ENCODE measurements around the gene MLX.
"Not testable (repeated sequence)": the region's sequence is repeated elsewhere in the genome, so short reads cannot be mapped to it uniquely, and the experiment has no call there.

The MLX gene

GRCh38 chr17:42548070-42548837 is 18.6 kb upstream of the MLX start:
- in situ Hi-C loops (cut with HindIII; ENCODE audit: low sequenced_read_pairs), result no loop called here
- peak overlapping the region; percentile 31 for H3K4me3 ChIP-seq (ENCODE audit: low read depth, low read length)
- TF ChIP-seq CTCF (IDR thresholded peaks at IDR 0.05; ENCODE audit: low read depth, low read length), result peak; percentile 62
- peak; percentile 47 for DNase-seq (ENCODE audit: low read depth, low spot score)

GRCh38 chr17:42548993-42549755 is 17.7 kb upstream of the MLX start:
- TF ChIP-seq CTCF (IDR thresholded peaks at IDR 0.05; ENCODE audit: low read depth, low read length), result no peak
- no peak overlapping the region for H3K4me3 ChIP-seq (ENCODE audit: low read depth, low read length)
- no peak for DNase-seq (ENCODE audit: low read depth, low spot score)
- in situ Hi-C loops (cut with HindIII; ENCODE audit: low sequenced_read_pairs), result no loop called here

- H3K4me3 ChIP-seq (ENCODE audit: low read depth, low read length), result peak within 1 kb of the TSS; percentile 76
- in situ Hi-C loops (cut with HindIII; ENCODE audit: low sequenced_read_pairs); DNase-seq (ENCODE audit: low read depth, low spot score): not testable (repeated sequence)
Measured at GRCh38 chr17:42552736-42553135, 14.2 kb upstream of the MLX start, which contains the start of gene HSD17B1. Gene HSD17B1, plus strand, starts transcription at chr17:42552923. Its CDS starts 11 bp downstream, at chr17:42552934.

- in situ Hi-C loops (cut with HindIII; ENCODE audit: low sequenced_read_pairs), result no loop called here
- TF ChIP-seq CTCF (IDR thresholded peaks at IDR 0.05; ENCODE audit: low read depth, low read length), result no peak
- no peak overlapping the region for H3K4me3 ChIP-seq (ENCODE audit: low read depth, low read length)
- DNase-seq (ENCODE audit: low read depth, low spot score), result no peak
Measured at GRCh38 chr17:42553161-42553818, 13.6 kb upstream of the MLX start.

- in situ Hi-C loops (cut with HindIII; ENCODE audit: low sequenced_read_pairs), result no loop called here
- TF ChIP-seq CTCF (IDR thresholded peaks at IDR 0.05; ENCODE audit: low read depth, low read length), result no peak
- peak overlapping the region; percentile 76 for H3K4me3 ChIP-seq (ENCODE audit: low read depth, low read length)
- DNase-seq (ENCODE audit: low read depth, low spot score), result no peak
Measured at GRCh38 chr17:42553866-42554249, 13.0 kb upstream of the MLX start.

- peak overlapping the region; percentile 76 for H3K4me3 ChIP-seq (ENCODE audit: low read depth, low read length)
- DNase-seq (ENCODE audit: low read depth, low spot score), result peak; percentile 84
- in situ Hi-C loops (cut with HindIII; ENCODE audit: low sequenced_read_pairs), result no loop called here
- TF ChIP-seq CTCF (IDR thresholded peaks at IDR 0.05; ENCODE audit: low read depth, low read length), result no peak
Measured at GRCh38 chr17:42554250-42555121, 12.4 kb upstream of the MLX start.
